Measurements from ENCODE around the gene NEMP2. TPM values are rescaled to one million over a fixed set of nuclear protein-coding genes. Genes with fewer than 3 reads are reported as not detected.

The NEMP2 gene, protein sequence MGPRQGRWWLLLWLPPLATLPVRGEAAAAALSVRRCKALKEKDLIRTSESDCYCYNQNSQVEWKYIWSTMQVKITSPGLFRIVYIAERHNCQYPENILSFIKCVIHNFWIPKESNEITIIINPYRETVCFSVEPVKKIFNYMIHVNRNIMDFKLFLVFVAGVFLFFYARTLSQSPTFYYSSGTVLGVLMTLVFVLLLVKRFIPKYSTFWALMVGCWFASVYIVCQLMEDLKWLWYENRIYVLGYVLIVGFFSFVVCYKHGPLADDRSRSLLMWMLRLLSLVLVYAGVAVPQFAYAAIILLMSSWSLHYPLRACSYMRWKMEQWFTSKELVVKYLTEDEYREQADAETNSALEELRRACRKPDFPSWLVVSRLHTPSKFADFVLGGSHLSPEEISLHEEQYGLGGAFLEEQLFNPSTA
- 1.9 and 2.5 TPM in 2 replicates for total RNA-seq

DNA sequence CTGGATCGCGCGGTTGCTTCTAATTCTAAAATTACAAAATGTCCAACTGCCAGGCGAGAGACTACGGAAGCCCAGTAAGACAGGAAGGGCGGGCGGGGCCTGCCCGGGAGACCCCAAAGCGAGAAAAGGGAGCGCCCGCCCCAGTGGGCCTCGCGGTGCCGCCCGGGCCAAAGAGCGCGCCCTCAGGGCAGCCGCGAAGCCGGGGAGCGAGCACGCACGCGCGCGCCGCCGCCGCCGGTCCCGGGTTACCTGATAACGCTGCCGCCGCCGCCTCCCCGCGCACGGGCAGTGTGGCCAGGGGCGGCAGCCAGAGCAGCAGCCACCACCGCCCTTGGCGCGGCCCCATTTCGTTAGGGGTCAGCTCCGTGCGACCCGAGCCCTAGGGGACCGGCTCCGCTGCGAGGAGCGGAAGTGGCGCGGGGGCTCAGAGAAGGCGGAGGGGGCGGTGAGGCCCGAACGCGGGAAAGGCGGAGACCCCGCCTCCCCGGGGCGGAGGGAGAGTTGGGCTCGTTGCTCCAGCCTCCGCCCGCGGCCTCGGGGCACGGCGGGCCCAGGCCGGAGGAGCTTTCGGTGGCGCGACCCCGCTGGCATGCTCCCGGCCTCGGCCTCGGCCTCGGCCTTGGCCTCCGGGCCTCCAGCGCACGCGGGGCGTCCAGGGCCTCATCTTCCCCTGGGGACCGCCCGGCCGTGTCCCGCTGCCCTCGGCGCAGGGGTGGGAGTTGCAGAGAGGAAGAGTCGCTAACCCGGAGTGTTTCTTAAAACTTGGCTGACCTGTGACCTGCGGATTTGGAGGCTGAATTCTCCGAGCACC is at the start of gene NEMP2:
Gene NEMP2, minus strand, starts transcription at position 413 of the 811 bp plus-strand sequence. Its CDS starts 67 bp downstream, at position 346.
- no peak for DNase-seq (ENCODE audit: extremely low read depth, low read depth, low spot score)

DNA sequence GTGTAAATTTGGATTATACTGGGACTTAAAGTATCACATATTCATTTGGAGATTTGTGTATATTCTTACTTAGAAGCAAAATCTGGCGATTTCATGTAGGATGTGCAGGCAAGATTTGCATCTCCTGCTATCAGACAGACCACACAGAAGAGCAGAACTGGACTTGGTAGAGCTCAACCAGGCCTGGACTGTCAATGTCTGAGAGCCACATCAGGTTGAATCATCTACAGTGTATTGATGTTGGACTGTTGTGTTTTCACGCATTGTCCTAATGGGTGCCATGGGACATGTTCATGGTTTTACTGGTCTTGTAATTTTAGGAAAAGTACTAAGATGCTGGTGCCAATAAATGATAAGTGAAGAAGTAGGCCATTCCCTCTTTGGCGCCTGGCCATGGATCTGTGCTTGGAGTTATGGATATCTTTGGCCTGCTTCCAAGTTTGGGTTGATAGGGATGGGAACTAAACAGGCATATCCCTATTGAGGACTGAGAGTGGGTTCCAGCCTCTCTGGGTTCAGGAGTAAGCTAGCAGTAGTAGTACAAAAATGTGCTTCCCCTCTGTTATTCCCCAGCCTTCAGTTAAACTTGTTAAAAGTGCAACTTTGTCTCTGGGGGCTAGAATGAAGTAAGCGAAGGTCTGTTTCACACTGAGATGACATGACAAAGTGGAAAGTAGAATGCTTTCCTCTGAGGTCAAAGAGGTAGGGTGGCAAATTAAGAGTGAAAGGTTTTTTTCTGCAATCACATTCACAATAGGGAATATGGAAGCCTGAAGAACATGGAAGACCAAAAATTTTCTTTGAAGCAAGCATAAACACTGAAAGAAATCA is 49.2 kb upstream of the NEMP2 start:
- DNase-seq (ENCODE audit: extremely low read depth, low read depth, low spot score) = no peak

DNA sequence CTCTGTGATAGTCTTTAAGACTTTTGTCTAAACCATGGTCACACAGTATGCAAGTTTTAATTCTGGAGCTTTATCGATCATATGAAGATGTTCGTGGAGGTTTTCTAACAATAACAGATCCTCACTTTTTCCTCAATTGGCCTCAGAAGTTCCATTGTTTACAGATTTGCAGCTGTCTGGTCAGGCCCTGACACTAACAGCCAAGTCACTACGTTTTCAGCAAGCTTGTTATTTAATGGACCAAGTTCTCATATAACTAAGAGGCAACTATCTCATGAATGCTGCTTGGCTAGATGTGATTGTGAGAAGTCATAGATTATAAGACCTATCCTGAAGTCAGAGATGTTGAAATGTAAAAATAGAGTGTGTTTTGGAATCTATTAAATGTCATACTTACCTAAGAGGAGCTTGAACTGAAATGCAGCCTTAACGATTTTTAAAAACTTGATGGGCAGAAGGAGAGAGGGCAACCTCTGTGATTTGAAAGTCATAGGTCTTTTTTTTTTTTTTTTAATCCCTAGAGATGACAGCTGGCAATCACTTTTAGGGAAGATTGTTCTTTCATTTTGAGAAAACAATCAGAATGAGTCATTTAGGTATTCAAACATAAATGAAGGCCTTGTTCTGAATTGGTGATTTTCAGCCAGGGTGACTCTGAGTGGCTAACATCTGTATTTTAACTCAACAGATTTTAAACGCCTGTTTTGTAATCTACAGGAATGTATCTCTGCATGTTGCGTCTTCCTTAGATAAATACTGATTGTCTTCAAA is 48.4 kb upstream of the NEMP2 start:
- DNase-seq (ENCODE audit: extremely low read depth, low read depth, low spot score) = no peak

DNA sequence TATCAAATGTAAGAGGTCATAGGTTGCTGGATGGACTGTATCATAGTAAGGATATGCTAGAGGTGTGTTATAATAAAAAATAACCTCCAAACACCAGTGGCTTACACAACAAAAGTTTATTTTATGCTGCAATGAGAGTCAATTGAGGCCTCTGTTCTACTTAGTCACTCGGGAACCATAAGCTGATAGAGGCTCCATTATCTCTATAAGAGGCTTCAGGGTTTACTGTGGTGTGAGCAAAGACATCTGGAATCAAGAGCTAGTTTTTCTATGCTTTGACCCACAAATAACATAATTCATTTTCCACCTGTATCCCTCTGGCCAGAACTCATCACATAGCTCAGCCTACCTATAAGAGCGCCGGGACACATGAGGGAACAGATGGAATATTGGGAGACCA is 47.5 kb upstream of the NEMP2 start:
- no peak for DNase-seq (ENCODE audit: extremely low read depth, low read depth, low spot score)

DNA sequence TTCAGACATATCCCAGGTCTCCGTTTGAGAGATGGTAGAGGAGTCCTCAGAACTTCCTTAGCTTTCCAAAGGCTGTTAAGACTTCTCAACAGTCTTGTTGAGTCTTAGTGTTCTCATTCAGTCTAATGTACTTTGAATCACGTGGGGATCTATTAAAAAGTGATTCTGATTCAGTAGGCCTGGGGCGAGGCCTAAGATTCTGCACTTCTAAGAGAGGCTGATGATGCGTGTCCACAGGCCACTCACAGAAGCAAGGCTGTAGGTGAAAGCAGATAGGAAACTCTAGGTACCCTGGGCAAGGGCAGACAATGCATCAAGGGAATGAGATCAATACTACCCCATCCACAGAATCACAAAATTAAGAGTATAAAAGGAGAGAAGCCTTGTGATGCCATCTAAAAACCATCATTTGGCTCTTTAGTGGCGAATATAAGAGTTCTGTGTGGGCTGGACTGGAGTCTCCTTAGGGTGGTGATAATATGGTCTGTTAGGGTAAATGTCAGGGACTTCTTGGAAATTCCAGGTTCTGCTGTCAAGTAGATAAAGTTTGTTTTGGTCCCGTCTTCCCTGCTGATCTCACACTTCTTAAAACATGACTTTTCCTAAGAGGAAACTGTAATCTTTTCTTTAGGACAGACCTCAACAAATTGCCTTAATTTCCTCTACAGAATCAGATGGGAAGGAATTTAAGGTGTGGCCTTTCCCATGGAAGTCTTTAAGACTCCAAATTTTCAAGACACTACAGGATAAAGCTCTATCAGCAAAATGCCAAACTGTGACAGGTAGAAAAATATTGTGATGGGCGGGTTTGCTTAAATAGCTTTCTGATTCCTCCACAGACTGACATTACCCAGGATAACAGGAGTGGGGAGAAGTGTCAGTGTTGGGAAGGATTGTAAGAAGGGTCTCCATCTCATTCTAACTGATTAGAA is 45.7 kb upstream of the NEMP2 start:
- no peak for DNase-seq (ENCODE audit: extremely low read depth, low read depth, low spot score)

DNA sequence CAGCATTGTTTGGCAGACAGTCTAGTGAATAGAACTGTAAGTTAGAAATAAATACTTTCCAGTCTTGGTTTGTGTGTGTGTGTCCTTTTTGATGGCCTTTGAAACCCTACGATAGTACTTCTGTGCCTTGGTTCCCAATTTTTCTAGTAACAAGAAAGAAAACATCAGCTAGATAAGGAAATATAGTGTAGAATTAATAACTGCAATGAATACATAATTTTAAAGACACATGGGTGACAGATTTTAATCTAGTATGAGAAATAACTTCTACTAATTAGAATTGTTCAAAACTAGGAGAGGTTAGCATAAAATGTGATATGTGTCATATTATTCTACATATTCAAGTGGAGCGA is 44.5 kb upstream of the NEMP2 start:
- no peak for DNase-seq (ENCODE audit: extremely low read depth, low read depth, low spot score)

DNA sequence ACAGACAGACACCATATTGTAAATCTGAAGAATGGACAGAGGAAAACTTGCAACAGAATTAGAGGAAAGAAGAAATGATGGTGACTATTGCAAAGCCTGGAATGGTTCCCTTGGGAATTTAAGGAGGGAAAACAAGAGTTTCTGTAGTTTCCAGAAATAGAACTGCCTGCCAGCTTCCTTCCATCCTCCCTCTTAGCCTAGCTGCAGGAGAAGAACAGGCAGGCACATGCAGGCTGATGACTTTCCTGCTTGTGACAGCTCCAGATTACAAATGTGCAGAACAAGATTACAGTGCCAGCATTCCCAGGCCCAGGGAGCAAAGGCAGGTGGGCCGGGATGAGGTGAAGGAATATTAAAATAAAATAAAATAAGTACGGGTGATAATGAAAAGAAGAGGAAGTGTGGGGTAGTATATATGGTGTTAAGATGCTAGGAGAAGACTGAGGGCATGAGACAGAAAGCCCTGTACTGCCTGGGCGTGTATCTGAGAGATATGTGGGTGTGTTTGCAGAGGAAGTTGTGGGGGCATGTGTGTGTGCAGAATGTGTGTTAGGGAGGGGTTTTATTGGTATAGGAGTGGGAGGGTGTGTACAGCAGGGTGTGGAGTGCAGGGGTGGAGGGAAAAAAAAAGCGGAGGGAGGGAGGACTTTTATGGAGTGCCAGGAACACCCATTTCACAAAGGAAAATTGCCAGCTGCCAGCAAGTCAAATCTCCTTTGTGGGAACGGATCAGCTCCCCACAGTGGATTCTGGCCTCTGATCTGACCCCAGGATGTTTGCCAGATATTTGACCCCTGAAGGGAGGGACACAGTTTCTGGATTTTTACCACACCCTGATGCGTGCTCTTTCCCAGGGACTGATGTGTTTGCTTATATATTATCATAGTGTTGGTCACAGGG is 43.9 kb upstream of the NEMP2 start:
- no peak for DNase-seq (ENCODE audit: extremely low read depth, low read depth, low spot score)

DNA sequence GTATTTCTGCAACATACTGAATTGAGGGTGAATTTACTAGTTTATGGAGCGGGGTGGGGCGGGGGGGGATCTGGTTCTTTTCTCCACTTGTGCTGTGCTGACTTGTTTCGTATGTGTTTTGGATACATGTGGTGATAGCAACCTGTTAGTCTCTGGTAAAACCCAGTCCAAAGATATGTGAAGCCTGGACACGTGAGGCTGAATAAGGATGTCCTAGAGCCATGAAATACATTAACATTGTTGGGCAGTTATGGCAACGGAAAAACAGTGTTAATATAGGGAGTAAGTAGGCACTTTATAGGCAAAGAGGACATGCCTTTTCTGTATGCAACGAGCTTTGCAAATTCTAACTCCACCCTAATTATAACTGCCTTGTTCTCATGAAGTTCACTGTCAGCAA is 42.1 kb upstream of the NEMP2 start:
- no peak for DNase-seq (ENCODE audit: extremely low read depth, low read depth, low spot score)

DNA sequence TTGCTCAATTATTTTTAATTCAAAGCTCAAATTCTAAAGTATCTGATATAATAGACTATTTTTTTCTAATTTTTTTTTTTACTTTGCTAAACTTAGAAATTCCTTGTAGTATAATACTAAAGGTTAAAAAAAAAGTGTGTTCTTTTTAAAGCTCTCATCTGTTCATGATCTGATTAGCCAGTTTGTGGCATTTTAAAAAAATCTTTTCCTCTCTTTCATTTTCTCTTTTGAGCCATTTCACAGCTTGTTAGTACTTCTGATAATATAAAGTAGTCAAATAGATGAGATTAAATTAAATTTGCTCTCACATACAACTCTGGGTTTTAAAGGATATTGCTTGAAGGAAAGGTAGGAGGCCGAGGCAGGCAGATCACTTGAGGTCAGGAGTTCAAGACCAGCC is 40.7 kb upstream of the NEMP2 start:
- DNase-seq (ENCODE audit: extremely low read depth, low read depth, low spot score) = no peak

DNA sequence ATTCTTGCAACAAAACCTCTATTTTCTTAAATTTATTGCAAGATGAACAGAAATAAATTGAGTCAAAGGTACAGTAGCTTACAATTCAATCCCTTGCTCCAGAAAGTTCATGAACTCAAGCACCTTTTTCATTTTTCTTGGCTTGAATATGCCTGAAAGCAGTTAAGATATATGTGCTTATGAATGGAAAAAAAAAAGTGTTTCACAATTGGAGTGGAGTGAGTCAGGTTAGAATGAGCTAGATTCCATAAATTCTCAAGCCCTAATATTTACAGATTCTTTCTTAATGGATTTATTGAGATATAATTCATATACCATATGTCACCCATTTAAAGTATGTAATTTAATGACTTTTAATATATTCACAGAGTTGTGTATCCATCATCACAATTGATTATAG is 39.6 kb upstream of the NEMP2 start:
- DNase-seq (ENCODE audit: extremely low read depth, low read depth, low spot score) = no peak

DNA sequence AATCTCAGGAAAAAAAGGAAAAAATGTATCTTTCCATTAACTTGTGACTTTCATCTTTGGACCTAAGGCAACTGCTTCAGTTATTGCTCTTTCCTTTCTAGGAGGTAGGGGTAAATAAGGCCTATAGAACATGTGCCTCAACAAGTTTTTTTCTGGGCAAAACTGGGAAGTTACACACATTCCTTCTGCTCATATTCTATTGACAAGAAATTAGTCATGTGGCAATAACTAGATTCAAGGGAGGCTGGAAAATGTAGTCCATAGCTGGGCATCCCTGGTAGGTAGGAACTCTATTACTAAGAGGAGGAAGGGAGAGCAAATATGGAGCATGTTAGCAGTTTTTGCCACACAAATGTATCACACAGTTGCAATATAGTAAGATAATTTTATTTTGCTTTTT is 37.7 kb upstream of the NEMP2 start:
- no peak for DNase-seq (ENCODE audit: extremely low read depth, low read depth, low spot score)

DNA sequence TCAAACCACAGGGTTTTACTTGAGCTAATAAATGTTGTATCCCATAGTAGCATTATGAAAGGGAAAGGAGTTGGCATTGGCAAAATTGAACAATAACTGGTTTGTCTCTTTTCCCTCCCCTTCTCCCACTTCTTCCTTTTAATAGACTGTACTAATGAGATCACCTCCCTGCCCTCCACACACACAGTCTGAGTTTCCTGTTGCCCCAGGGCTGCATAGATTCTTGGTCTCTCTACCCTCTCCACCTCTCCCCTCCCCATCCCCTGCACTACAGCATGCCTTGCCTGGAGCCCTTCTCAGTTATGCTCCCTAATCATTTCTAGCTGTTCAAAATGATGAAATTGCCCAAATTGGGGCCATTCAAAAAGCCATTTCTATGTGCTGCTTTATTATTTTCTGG is 37.2 kb upstream of the NEMP2 start:
- DNase-seq (ENCODE audit: extremely low read depth, low read depth, low spot score) = no peak

DNA sequence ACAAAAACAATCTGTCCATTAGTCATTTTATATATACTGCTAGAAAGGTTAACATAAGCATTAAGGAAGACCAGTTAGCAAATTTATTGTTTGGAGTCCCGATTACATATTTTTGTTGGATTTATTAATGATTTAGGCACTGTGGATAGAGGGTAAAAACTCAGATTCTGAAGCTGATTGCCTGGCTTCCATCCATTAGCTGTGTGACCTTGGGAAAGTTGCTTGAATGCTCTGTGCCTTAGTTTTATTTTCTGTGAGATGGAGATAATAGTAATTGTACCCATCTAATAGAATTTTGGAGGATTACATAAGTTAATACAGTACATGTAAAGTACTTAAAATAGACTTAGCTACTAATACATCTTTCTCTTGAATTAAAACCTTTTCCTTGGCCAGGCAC is 36.3 kb upstream of the NEMP2 start:
- DNase-seq (ENCODE audit: extremely low read depth, low read depth, low spot score) = no peak

DNA sequence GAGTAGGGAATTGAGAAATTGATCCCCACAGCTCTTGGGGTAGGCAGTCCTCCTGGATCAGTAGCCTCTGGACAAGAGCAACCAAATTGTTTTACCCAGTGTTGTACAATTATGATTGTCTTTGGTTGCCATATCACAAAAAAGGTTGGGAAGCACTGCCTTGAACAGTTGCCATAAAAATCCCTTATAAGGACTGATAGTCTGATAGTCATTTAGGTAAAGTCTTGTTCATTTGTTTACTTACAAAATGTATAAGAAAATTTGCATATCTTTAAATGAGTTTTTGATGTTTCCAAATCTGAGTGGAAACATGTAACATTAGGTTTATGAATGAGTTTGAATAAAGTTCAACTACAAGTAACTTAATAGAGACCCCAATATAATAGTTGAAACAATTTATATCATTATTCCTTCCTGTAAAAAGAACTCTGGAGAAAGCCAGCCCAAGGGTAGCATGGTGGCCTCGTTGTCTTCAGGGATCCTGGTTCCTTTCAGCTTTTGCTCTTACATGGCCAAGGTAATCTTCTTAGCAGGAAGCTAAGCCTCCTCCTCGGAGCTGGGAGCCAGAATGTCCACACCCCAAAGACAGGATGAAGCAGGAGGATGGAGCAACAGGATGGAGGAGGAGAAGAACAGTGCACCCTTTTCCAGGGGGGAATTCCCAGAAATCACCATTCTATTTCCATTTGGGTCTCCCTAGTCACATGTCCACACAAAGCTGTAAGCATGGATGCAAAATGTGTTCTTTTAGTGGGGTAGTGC is 35.7 kb upstream of the NEMP2 start:
- no peak for DNase-seq (ENCODE audit: extremely low read depth, low read depth, low spot score)

DNA sequence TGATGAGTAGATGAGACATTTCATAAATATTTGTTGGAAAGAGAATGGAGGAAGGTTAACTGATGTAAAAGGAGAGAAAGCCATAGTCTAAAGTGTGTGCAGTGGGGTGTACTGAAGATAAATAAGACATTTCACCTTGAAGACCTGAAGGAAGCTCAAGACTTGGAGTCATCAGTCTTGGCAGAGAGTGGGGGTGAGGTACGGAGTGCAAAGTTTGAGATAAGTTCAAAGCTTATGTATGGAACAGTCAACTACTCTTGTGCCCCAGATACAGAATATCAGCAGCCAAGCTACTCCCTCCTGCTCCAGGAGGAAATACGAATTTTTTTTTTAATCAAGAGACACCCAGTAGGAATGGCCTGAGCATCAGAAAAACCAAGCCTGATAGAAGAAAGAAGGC is 30.3 kb upstream of the NEMP2 start:
- no peak for DNase-seq (ENCODE audit: extremely low read depth, low read depth, low spot score)

DNA sequence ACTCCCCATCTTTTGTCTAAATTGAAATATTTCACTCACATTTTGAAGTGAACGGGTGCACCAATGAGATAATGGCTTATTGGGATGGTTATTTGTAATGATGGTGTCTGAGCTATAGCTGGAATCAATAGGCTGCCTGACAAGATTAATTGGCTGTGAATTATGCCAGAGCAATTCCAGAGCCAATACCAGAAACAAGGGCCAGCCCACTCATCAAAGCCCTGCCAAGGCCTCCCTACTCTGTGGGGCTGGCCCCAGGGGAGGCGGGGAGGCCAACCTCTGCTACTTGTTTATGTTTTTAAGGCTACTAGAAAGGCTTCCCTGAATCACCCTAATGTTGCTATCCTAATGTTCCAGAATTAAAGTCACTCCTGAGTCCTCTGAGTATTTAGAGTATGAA is 29.1 kb upstream of the NEMP2 start:
- DNase-seq (ENCODE audit: extremely low read depth, low read depth, low spot score) = no peak

DNA sequence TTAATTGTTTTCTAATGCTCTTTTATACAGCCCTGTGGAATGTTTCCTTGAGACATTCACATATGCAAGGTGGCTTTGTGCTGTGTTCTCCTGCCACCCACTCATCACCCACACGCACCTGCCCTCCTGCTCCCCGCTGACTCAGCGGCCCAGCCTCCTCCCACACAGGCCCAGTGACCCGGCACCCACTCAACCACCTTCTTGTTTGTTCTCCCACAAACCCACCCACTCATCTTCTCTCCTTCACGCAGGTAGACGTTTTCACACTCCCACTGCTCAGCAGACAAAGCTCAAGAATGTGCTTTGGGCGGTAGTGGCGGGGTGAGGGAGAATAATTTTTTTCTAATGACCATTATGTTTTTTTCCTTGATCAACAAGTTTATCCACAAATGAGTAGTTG is 28.6 kb upstream of the NEMP2 start:
- no peak for DNase-seq (ENCODE audit: extremely low read depth, low read depth, low spot score)

DNA sequence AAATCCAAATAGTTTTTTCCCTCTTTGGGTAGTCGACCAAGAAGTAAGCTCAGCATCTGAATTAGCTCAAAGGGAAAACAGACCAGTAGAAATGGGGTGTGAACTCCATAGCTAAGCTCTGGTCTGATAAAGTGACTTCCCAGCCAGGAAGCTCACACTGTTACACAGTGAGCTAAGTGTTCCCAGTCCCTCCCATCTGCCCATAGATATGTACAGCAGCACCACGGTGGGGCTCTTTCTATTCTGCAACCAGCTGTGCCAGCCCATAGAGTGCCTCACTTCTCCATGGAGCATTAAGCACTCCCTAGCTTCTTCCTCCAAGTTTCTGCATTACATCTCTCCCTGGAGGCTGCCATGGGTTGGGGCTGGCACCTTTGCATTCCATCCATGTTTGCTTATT is 27.6 kb upstream of the NEMP2 start:
- no peak for DNase-seq (ENCODE audit: extremely low read depth, low read depth, low spot score)

Measured in glomerular endothelial cell (primary cell).